ENCODE measurements around the gene MDK.

GRCh38 chr11:46366260-46366659 lies 15.2 kb upstream of the MDK start:
- TF ChIP-seq CTCF (IDR thresholded peaks at IDR 0.05) (no peak), POLR2A (IDR thresholded peaks at IDR 0.05) (no peak)

Measured in transverse colon (tissue), 3 donors.